Transverse colon (tissue), 4 donors: ENCODE measurements around the gene SLC35B2.

Experiments
- CTCF ChIP-seq, 5 experiments: fragments of 200-600 bp in 3 of 5; fragments of 450-650 bp in 2 of 5; sonication (generic) in 3 of 5; IDR thresholded peaks; 1 replicate in 2 of 5; 2 replicates in 3 of 5; pipeline ENCODE4 v1.5.1; 2016 to 2017; ENCODE audit warnings: antibody characterized with exemption in 5 of 5, inconsistent platforms in 3 of 5, mild to moderate bottlenecking in 2 of 5, moderate library complexity in 1 of 5
- POLR2A ChIP-seq: fragments of 450-650 bp; IDR thresholded peaks from one replicate; pipeline ENCODE4 v1.6.1; 2016; ENCODE audit warnings: antibody characterized with exemption, mild to moderate bottlenecking, moderate library complexity
- POLR2AphosphoS5 ChIP-seq, 3 donors: sonication (generic); formaldehyde crosslinking; IDR thresholded peaks; one replicate each; pipeline ENCODE4 v1.6.1; 2016; ENCODE audit warnings: antibody characterized with exemption in 3 of 3

- TF ChIP-seq CTCF (IDR thresholded peaks at IDR 0.05) = no peak
- TF ChIP-seq POLR2AphosphoS5 (IDR thresholded peaks at IDR 0.05) = no peak
- TF ChIP-seq POLR2A = no peak
Observed at GRCh38 chr6:44251576-44252524, 5.5 kb downstream of the SLC35B2 start.
